ENCODE data around the gene ANKIB1. TPM values are rescaled to one million over a fixed set of nuclear protein-coding genes. Genes with fewer than 3 reads are reported as not detected.

The ANKIB1 gene
- total RNA-seq, 1 donor from 2014 or later, result 52.1 TPM

- DNase-seq (ENCODE audit: low spot score), result no peak
- peaks cover 23% of the 10 kb centered on the region for H3F3A ChIP-seq (ENCODE audit: low read depth)
- no peak overlapping the region for H3K4me3 Mint-ChIP-seq
- H3K27ac Mint-ChIP-seq, result no peak overlapping the region
- no peaks in the 10 kb centered on the region for H3K9me3 Mint-ChIP-seq
- H2AFZ ChIP-seq (replicated peaks), result no peak overlapping the region
- H3K27ac ChIP-seq, result no peak overlapping the region
- H3K27me3 ChIP-seq, result no peaks in the 10 kb centered on the region
- no peaks in the 10 kb centered on the region for H3K36me3 Mint-ChIP-seq
- H3K4me1 Mint-ChIP-seq, result peaks cover 26% of the 10 kb centered on the region
- H3K4me3 ChIP-seq, result no peak overlapping the region
- H4K20me1 ChIP-seq (ENCODE audit: low read depth), result peaks cover 12% of the 10 kb centered on the region
- H3K79me2 ChIP-seq (ENCODE audit: low read depth), result peaks cover 53% of the 10 kb centered on the region
- H3K36me3 ChIP-seq, result peaks cover 27% of the 10 kb centered on the region
- H3K4me1 ChIP-seq, result peaks cover 22% of the 10 kb centered on the region
- no peak overlapping the region for H3K9ac ChIP-seq
- H3K9me3 ChIP-seq (ENCODE audit: low read depth), result no peaks in the 10 kb centered on the region
- H3K4me2 ChIP-seq, result no peak overlapping the region
- no peaks in the 10 kb centered on the region for H3K27me3 Mint-ChIP-seq (ENCODE audit: insufficient read depth, low read depth)
- TF ChIP-seq, protein P1, sequence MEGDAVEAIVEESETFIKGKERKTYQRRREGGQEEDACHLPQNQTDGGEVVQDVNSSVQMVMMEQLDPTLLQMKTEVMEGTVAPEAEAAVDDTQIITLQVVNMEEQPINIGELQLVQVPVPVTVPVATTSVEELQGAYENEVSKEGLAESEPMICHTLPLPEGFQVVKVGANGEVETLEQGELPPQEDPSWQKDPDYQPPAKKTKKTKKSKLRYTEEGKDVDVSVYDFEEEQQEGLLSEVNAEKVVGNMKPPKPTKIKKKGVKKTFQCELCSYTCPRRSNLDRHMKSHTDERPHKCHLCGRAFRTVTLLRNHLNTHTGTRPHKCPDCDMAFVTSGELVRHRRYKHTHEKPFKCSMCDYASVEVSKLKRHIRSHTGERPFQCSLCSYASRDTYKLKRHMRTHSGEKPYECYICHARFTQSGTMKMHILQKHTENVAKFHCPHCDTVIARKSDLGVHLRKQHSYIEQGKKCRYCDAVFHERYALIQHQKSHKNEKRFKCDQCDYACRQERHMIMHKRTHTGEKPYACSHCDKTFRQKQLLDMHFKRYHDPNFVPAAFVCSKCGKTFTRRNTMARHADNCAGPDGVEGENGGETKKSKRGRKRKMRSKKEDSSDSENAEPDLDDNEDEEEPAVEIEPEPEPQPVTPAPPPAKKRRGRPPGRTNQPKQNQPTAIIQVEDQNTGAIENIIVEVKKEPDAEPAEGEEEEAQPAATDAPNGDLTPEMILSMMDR (IDR thresholded peaks at IDR 0.05), result no peak
- TF ChIP-seq EZH2 (IDR thresholded peaks at IDR 0.05) (no peak), EZH2phosphoT487 (IDR thresholded peaks at IDR 0.05) (no peak)
Observed at GRCh38 chr7:92242972-92243371, 2.8 kb upstream of the ANKIB1 start.

DNA sequence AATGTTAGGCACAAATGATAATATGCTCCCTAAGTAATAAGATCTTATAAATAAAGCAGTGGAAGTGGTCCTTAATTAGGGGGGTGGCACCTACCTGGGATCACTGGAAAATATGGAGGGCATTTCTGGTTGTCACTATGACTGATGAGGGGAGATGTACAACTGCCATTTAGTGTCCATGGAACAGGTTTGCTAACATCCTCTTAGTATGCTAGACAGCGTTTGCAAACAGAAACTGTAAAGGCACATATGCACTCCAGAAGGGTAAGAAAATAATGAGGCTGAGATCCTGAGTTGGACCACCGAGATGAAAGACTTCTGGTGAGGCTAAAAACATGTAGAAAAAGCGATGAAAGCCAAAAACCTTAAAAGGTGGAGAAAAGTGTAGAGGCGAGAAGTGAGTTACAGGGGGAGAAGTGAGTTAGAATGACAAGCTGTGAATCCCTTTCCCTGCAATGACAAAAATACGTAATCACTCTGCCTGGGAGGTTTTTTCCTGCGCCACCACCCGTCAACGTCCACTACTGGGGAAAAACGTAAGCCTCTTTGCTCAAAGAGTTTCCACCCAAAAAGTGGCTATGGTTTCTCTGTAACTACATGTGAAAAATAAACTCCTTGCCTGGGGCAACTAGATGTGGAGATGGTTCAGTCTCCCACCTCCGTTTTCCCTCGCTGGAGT is 827 bp upstream of the ANKIB1 start:
- Mint-ChIP-seq H3K9me3 (no peaks in the 10 kb centered on the region), H3K4me1 (peaks cover 32% of the 10 kb centered on the region), H3K36me3 (no peaks in the 10 kb centered on the region), H3K27me3 (ENCODE audit: insufficient read depth, low read depth) (no peaks in the 10 kb centered on the region), H3K27ac (peak overlapping the region; percentile 100), H3K4me3 (peak overlapping the region; percentile 97)
- H3K27ac ChIP-seq, result peak overlapping the region; percentile 95
- H3K4me3 ChIP-seq, result peak overlapping the region; percentile 85
- peak overlapping the region; percentile 92 for H2AFZ ChIP-seq (replicated peaks)
- TF ChIP-seq, protein P1 (IDR thresholded peaks at IDR 0.05), result no peak
- TF ChIP-seq EZH2phosphoT487 (IDR thresholded peaks at IDR 0.05), result no peak
- TF ChIP-seq EZH2 (IDR thresholded peaks at IDR 0.05), result no peak
- H3K4me2 ChIP-seq, result peak overlapping the region; percentile 90
- H3K79me2 ChIP-seq (ENCODE audit: low read depth), result peaks cover 73% of the 10 kb centered on the region
- no peak for DNase-seq (ENCODE audit: low spot score)
- peaks cover 23% of the 10 kb centered on the region for H3F3A ChIP-seq (ENCODE audit: low read depth)
- H3K9ac ChIP-seq, result peak overlapping the region; percentile 82
- H3K36me3 ChIP-seq, result peaks cover 19% of the 10 kb centered on the region
- H4K20me1 ChIP-seq (ENCODE audit: low read depth), result peaks cover 13% of the 10 kb centered on the region
- H3K27me3 ChIP-seq, result no peaks in the 10 kb centered on the region
- H3K9me3 ChIP-seq (ENCODE audit: low read depth), result no peaks in the 10 kb centered on the region
- peaks cover 26% of the 10 kb centered on the region for H3K4me1 ChIP-seq

DNA sequence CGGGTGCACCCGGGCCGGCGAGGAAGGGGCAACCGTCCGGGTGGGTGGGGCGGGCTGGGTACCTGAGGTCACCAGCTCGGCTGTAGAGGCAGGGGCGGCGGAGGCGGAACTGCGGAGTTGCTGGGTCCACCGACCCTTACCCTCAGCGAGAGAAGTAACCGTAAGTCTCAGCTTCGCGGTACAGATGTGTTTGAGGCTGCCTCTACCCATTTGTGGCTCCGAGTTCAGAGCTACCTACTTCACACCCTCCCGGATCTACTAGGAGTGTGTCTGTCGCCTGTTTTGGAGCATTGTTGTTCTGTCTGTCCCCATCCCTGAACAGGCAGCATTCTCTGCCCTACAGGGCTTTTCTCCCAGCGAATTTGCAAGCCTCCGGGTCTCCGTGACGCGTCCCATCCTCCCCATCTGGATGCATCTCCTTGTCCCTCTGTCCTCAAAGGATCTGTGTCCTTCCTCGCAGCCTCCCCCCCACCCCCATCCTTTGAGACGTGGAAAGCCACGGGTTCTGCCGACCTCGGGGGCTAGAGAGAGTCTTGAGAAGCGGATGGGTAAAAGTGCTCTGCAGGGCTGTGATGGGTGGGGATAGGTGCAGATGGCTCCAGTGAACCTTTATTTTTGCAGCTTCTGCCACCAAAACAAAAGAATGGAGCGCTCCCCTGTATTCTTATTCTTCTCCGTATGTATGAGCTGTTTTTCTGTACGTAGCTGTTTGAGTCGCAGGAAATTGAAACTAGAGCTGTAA is 757 bp downstream of the ANKIB1 start:
- H4K20me1 ChIP-seq (ENCODE audit: low read depth), result peaks cover 13% of the 10 kb centered on the region
- peaks cover 23% of the 10 kb centered on the region for H3F3A ChIP-seq (ENCODE audit: low read depth)
- H3K4me1 ChIP-seq, result peaks cover 26% of the 10 kb centered on the region
- DNase-seq (ENCODE audit: low spot score), result peak; percentile 1
- H3K79me2 ChIP-seq (ENCODE audit: low read depth), result peaks cover 89% of the 10 kb centered on the region
- no peaks in the 10 kb centered on the region for H3K9me3 ChIP-seq (ENCODE audit: low read depth)
- H3K36me3 ChIP-seq, result peaks cover 8% of the 10 kb centered on the region
- no peaks in the 10 kb centered on the region for H3K9me3 Mint-ChIP-seq
- H2AFZ ChIP-seq (replicated peaks), result peak overlapping the region; percentile 92
- TF ChIP-seq EZH2phosphoT487 (IDR thresholded peaks at IDR 0.05), result no peak
- no peak for TF ChIP-seq EZH2 (IDR thresholded peaks at IDR 0.05)
- TF ChIP-seq, protein P1 (IDR thresholded peaks at IDR 0.05), result no peak
- H3K4me2 ChIP-seq, result peak overlapping the region; percentile 90
- no peaks in the 10 kb centered on the region for H3K27me3 Mint-ChIP-seq (ENCODE audit: insufficient read depth, low read depth)
- peak overlapping the region; percentile 82 for H3K9ac ChIP-seq
- no peaks in the 10 kb centered on the region for H3K27me3 ChIP-seq
- H3K27ac ChIP-seq, result peak overlapping the region; percentile 95
- peak overlapping the region; percentile 95 for H3K4me3 Mint-ChIP-seq
- peaks cover 1% of the 10 kb centered on the region for H3K36me3 Mint-ChIP-seq
- H3K4me3 ChIP-seq, result peak overlapping the region; percentile 85
- peak overlapping the region; percentile 74 for H3K27ac Mint-ChIP-seq
- H3K4me1 Mint-ChIP-seq, result peaks cover 32% of the 10 kb centered on the region

Data from neural progenitor cell (in vitro differentiated cells).